Gastrocnemius medialis (tissue), 4 donors: ENCODE measurements around the gene WWP2. TPM values are rescaled to one million over a fixed set of nuclear protein-coding genes. Genes with fewer than 3 reads are reported as not detected.

Experiments
- ATAC-seq, 2 donors: fragments of 150-250 bp; one replicate each; pipeline ENCODE4 v1.9.1; 2016
- DNase-seq, 2 donors: peaks; one replicate each; pipeline ENCODE4 v3.0.0-alpha.2; 2019
- H3K27ac ChIP-seq, 4 donors: fragments of 200-600 bp; sonication (generic); 1 replicate in 1 of 4; 2 replicates in 3 of 4; pipeline ENCODE4 v1.5.1; 2016 to 2018; ENCODE audit warnings: mild to moderate bottlenecking in 2 of 4, moderate library complexity in 1 of 4
- H3K27me3 ChIP-seq, 3 donors: fragments of 200-600 bp; sonication (generic) in 2 of 3; 1 replicate in 1 of 3; 2 replicates in 2 of 3; pipeline versions ENCODE4 v1.5.1 to v1.6.0; 2016 to 2019; ENCODE audit warnings: mild to moderate bottlenecking in 1 of 3, moderate library complexity in 1 of 3
- H3K36me3 ChIP-seq, 2 donors: fragments of 200-600 bp; sonication (generic) in 1 of 2; one replicate each; pipeline ENCODE4 v1.5.1; 2017 to 2018
- H3K4me1 ChIP-seq, 2 donors: fragments of 200-600 bp; sonication (generic) in 1 of 2; one replicate each; pipeline ENCODE4 v1.5.1; 2016 to 2017; ENCODE audit warnings: mild to moderate bottlenecking in 2 of 2
- H3K4me3 ChIP-seq, 4 donors: fragments of 200-600 bp; sonication (generic) in 3 of 4; 1 replicate in 1 of 4; 2 replicates in 3 of 4; pipeline ENCODE4 v1.5.1; 2016 to 2019; ENCODE audit warnings: mild to moderate bottlenecking in 2 of 4
- H3K9me3 ChIP-seq, 3 donors: fragments of 200-600 bp; sonication (generic) in 2 of 3; 1 replicate in 1 of 3; 2 replicates in 2 of 3; pipeline ENCODE4 v1.5.1; 2016 to 2019
- POLR2A ChIP-seq, 2 donors: fragments of 450-650 bp; IDR thresholded peaks; one replicate each; pipeline ENCODE4 v1.6.1; 2017; ENCODE audit warnings: antibody characterized with exemption in 2 of 2, mild to moderate bottlenecking in 2 of 2, moderate library complexity in 2 of 2
- in situ Hi-C, 4 donors: fragments of 200-750 bp; cut with MboI; loops; one replicate each; pipeline versions ENCODE4 v1.15.0 to v1.8.0; 2017; ENCODE audit warnings: low sequenced_read_pairs in 4 of 4
- intact Hi-C: fragments of 100-400 bp; cut with DNase I; formaldehyde crosslinking; loops from one replicate; pipeline ENCODE4 v1.15.1; 2023; ENCODE audit warnings: low total_unique reads
- total RNA-seq, 4 donors: library from RNA; depleted of rRNA; stranded (reverse); fragments of >200 nt; gene quantifications; one replicate each; pipeline versions ENCODE4 v1.1.0 to v1.2.3, GENCODE V29; 2016
- TF ChIP-seq, protein P1 (sequence below), 5 experiments: fragments of 450-650 bp in 3 of 5; fragments of 200-600 bp in 2 of 5; sonication (generic) in 2 of 5; IDR thresholded peaks in 4 of 5; conservative IDR thresholded peaks in 1 of 5; 1 replicate in 4 of 5; 2 replicates in 1 of 5; pipeline ENCODE4 v1.5.1; 2016 to 2019; ENCODE audit warnings: antibody characterized with exemption in 5 of 5, mild to moderate bottlenecking in 3 of 5, moderate library complexity in 3 of 5

Gene WWP2
- total RNA-seq, 4 donors from 2014 or later, result 29.4 to 35.6 (median 31.8) TPM

DNA sequence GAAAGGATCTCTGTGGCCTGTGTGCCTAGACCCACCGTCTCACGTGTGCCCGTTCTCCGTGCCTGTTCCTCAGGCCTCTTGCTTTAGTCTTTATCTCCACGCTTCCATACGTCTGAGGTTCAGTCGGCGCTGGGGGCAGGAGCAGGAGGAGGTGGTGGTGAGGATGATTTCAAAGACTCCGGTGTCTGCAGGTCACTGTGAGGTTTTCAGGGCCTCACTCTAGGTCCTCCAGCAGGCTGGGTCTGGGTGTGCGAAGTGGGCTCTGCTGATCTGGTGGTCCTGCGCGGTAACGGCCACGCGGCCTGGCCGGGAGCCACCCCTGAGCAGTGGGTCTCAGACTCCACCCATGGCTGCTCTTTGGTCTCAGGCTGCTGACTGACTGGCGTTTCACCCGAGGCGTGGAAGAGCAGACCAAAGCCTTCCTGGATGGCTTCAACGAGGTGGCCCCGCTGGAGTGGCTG lies 174.6 kb downstream of the WWP2 start:
- intact Hi-C loops (no loop called here), in situ Hi-C loops (loop anchor here in 1 of 4 donors (10.0 kb wide), 1 partner anchor 142 kb away; no protein-coding TSS in a partner anchor)
- Histone ChIP-seq H3K4me3 (no peak overlapping the region), H3K27me3 (no peaks in the 10 kb centered on the region), H3K9me3 (no peaks in the 10 kb centered on the region), H3K36me3 (peaks cover 0 to 87% of the 10 kb centered on the region in 2 donors), H3K4me1 (no peaks in the 10 kb centered on the region), H3K27ac (no peak overlapping the region)
- no peak for ATAC-seq
- DNase-seq, result no peak
- TF ChIP-seq, protein P1, sequence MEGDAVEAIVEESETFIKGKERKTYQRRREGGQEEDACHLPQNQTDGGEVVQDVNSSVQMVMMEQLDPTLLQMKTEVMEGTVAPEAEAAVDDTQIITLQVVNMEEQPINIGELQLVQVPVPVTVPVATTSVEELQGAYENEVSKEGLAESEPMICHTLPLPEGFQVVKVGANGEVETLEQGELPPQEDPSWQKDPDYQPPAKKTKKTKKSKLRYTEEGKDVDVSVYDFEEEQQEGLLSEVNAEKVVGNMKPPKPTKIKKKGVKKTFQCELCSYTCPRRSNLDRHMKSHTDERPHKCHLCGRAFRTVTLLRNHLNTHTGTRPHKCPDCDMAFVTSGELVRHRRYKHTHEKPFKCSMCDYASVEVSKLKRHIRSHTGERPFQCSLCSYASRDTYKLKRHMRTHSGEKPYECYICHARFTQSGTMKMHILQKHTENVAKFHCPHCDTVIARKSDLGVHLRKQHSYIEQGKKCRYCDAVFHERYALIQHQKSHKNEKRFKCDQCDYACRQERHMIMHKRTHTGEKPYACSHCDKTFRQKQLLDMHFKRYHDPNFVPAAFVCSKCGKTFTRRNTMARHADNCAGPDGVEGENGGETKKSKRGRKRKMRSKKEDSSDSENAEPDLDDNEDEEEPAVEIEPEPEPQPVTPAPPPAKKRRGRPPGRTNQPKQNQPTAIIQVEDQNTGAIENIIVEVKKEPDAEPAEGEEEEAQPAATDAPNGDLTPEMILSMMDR (IDR thresholded peaks at IDR 0.05 in 4 of 5, conservative IDR thresholded peaks at IDR 0.05 in 1 of 5), result no peak
- no peak for TF ChIP-seq POLR2A (IDR thresholded peaks at IDR 0.05)

DNA sequence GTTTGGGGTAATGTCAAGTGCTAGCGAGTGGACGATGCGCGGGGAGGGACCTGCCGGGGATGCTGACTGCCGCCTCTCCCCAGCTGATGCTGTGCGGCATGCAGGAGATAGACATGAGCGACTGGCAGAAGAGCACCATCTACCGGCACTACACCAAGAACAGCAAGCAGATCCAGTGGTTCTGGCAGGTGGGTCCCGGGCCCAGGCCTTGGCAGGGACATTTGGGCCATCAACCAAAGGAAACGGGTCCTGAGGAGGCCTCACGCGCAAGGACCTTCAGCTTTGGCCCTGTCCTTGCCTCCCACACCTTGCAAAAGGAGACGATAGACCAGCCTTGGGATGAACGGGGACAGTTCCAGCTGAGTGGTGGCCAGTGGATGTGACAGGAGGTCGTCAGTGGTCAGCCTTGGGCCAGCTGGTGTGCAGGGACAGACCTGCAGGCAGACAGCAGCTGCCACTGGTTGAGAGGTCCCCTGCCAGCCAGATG lies 175.4 kb downstream of the WWP2 start:
- no peaks in the 10 kb centered on the region for H3K4me1 ChIP-seq
- no peak overlapping the region for H3K4me3 ChIP-seq
- in situ Hi-C loops (loop anchor here in 1 of 4 donors (10.0 kb wide), 1 partner anchor 143 kb away; no protein-coding TSS in a partner anchor), intact Hi-C loops (no loop called here)
- ATAC-seq (no peak), DNase-seq (no peak)
- H3K9me3 ChIP-seq, result no peaks in the 10 kb centered on the region
- H3K27ac ChIP-seq, result no peak overlapping the region
- H3K27me3 ChIP-seq, result no peaks in the 10 kb centered on the region
- peaks cover 0 to 80% of the 10 kb centered on the region in 2 donors for H3K36me3 ChIP-seq
- TF ChIP-seq, protein P1 (IDR thresholded peaks at IDR 0.05 in 4 of 5, conservative IDR thresholded peaks at IDR 0.05 in 1 of 5), result no peak
- no peak for TF ChIP-seq POLR2A (IDR thresholded peaks at IDR 0.05)

DNA sequence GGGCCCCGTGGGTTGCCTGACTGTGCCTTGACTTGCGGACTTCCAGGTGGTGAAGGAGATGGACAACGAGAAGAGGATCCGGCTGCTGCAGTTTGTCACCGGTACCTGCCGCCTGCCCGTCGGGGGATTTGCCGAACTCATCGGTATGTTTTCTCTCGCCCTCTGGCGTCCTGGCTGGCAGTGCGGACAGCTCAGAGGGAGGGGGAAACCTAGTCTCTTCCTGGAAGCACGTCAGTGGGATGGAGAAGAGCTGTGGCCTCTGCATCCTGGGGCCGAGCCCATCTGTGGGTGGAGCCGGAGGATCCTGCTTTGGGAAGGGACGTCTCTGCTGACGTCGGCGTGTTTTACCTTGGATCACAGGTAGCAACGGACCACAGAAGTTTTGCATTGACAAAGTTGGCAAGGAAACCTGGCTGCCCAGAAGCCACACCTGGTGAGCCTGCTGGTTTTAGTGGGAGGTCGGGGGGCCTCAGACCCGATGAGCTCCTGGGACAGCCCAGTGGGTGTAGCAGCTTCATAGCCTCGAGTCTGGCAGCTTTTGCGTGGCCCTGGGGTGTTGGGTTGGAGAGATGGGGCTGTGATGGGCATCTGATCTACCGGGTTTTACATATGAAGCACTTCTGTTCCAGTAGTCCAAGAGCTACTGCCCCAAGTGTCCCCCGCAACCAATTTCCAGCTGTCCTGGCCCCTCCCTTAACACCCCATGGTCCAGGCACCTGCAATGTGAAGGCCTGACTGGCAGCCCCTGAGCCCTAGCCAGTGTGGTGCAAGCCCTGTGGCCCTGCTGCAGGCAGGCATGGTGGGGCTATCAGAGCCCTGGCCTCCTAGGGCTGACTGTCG lies 177.1 kb downstream of the WWP2 start:
- Histone ChIP-seq H3K9me3 (no peaks in the 10 kb centered on the region), H3K27me3 (no peaks in the 10 kb centered on the region), H3K4me1 (no peaks in the 10 kb centered on the region), H3K27ac (no peak overlapping the region), H3K4me3 (no peak overlapping the region), H3K36me3 (peaks cover 0 to 65% of the 10 kb centered on the region in 2 donors)
- no peak for DNase-seq
- ATAC-seq, result no peak
- TF ChIP-seq, protein P1 (IDR thresholded peaks at IDR 0.05 in 4 of 5, conservative IDR thresholded peaks at IDR 0.05 in 1 of 5), result no peak
- no peak for TF ChIP-seq POLR2A (IDR thresholded peaks at IDR 0.05)
- intact Hi-C loops, result no loop called here
- in situ Hi-C loops, result loop anchor here in 1 of 4 donors (10.0 kb wide), 1 partner anchor 144 kb away; no protein-coding TSS in a partner anchor

DNA sequence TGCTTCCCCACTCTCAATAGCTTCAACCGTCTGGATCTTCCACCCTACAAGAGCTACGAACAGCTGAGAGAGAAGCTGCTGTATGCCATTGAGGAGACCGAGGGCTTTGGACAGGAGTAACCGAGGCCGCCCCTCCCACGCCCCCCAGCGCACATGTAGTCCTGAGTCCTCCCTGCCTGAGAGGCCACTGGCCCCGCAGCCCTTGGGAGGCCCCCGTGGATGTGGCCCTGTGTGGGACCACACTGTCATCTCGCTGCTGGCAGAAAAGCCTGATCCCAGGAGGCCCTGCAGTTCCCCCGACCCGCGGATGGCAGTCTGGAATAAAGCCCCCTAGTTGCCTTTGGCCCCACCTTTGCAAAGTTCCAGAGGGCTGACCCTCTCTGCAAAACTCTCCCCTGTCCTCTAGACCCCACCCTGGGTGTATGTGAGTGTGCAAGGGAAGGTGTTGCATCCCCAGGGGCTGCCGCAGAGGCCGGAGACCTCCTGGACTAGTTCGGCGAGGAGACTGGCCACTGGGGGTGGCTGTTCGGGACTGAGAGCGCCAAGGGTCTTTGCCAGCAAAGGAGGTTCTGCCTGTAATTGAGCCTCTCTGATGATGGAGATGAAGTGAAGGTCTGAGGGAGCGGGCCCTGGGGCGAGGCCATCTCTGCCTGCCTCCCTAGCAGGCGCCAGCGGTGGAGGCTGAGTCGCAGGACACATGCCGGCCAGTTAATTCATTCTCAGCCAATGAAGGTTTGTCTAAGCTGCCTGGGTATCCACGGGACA lies 177.9 kb downstream of the WWP2 start:
- TF ChIP-seq, protein P1 (IDR thresholded peaks at IDR 0.05 in 4 of 5, conservative IDR thresholded peaks at IDR 0.05 in 1 of 5), result no peak
- TF ChIP-seq POLR2A (IDR thresholded peaks at IDR 0.05), result no peak
- in situ Hi-C loops, result loop anchor here in 1 of 4 donors (10.0 kb wide), 1 partner anchor 145 kb away; no protein-coding TSS in a partner anchor
- no peaks in the 10 kb centered on the region for H3K4me1 ChIP-seq
- no peak for ATAC-seq
- H3K27ac ChIP-seq, result no peak overlapping the region
- intact Hi-C loops, result no loop called here
- H3K27me3 ChIP-seq, result no peaks in the 10 kb centered on the region
- no peaks in the 10 kb centered on the region for H3K9me3 ChIP-seq
- no peak for DNase-seq
- peaks cover 0 to 59% of the 10 kb centered on the region in 2 donors for H3K36me3 ChIP-seq
- no peak overlapping the region for H3K4me3 ChIP-seq
